Astrocyte of the hippocampus (primary cell): Measurements from ENCODE around the gene FAM78B.
A peak's percentile ranks its signal among the peaks of the same experiment; 100 is the strongest.

Source experiments
- DNase-seq: peaks from one replicate; pipeline ENCODE4 v3.0.0; 2011; ENCODE audit warnings: low read depth, low spot score

FAM78B gene

GRCh38 chr1:166069390-166069789 is 97.4 kb downstream of the FAM78B start:
- DNase-seq: peak; percentile 34

GRCh38 chr1:166066107-166066506 is 100.7 kb downstream of the FAM78B start:
- no peak for DNase-seq

GRCh38 chr1:166064951-166065350 is 101.8 kb downstream of the FAM78B start:
- DNase-seq: no peak

- DNase-seq: peak; percentile 3
Measured at GRCh38 chr1:166064313-166064926, 102.4 kb downstream of the FAM78B start.

GRCh38 chr1:166063701-166064100 is 103.1 kb downstream of the FAM78B start:
- DNase-seq: no peak

- no peak for DNase-seq
Measured at GRCh38 chr1:166062421-166063070, 104.3 kb downstream of the FAM78B start.

GRCh38 chr1:166057650-166058049 is 109.2 kb downstream of the FAM78B start:
- DNase-seq: no peak

GRCh38 chr1:166053395-166053794 is 113.4 kb downstream of the FAM78B start:
- no peak for DNase-seq

GRCh38 chr1:166040202-166040997 is 126.4 kb downstream of the FAM78B start:
- DNase-seq: peak; percentile 8

GRCh38 chr1:166039436-166040201 is 127.2 kb downstream of the FAM78B start:
- no peak for DNase-seq

- no peak for DNase-seq
Measured at GRCh38 chr1:166036092-166036491, 130.7 kb downstream of the FAM78B start.

GRCh38 chr1:166032572-166033371 is 134.0 kb downstream of the FAM78B start:
- no peak for DNase-seq

- DNase-seq: no peak
Measured at GRCh38 chr1:166031932-166032571, 134.7 kb downstream of the FAM78B start.

- no peak for DNase-seq
Measured at GRCh38 chr1:166029196-166029945, 137.4 kb downstream of the FAM78B start.

GRCh38 chr1:166026555-166026954 is 140.2 kb downstream of the FAM78B start:
- no peak for DNase-seq

GRCh38 chr1:166026143-166026542 is 140.7 kb downstream of the FAM78B start:
- DNase-seq: no peak

GRCh38 chr1:166020210-166020609 is 146.6 kb downstream of the FAM78B start:
- no peak for DNase-seq
